Measurements from ENCODE around the gene RBP5.

The RBP5 gene

DNA sequence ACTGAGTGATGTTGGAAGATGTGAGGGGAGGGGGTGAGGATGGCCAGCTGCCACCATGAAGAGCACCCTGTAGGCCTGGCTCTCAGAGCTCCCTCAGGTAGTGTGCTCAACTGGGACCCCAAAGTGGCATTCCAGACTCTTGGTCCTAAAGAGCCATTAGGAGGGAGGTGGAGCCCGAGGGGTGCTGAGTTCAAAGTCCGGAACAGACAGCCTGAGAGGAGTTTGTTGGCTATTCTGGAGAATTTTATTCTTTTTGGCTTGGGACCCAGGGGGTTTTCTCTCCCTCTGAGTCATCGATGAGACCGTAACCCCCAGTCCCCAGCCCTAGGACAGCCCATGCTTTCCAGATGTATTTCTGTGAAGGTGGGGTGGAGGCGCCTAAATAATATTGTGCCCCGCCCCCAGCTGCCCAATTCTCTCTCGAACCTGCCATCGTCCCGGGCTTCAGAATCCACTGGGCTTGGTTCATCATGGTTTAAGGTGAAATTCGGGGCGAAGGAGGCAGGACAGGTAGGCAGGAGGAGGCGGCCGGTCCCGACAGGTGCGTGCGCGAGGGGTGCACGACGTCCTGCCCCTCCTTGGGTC is 690 bp upstream of the RBP5 start:
- DNase-seq = no peak
- intact Hi-C loops (cut with DNase I) = no loop called here

DNA sequence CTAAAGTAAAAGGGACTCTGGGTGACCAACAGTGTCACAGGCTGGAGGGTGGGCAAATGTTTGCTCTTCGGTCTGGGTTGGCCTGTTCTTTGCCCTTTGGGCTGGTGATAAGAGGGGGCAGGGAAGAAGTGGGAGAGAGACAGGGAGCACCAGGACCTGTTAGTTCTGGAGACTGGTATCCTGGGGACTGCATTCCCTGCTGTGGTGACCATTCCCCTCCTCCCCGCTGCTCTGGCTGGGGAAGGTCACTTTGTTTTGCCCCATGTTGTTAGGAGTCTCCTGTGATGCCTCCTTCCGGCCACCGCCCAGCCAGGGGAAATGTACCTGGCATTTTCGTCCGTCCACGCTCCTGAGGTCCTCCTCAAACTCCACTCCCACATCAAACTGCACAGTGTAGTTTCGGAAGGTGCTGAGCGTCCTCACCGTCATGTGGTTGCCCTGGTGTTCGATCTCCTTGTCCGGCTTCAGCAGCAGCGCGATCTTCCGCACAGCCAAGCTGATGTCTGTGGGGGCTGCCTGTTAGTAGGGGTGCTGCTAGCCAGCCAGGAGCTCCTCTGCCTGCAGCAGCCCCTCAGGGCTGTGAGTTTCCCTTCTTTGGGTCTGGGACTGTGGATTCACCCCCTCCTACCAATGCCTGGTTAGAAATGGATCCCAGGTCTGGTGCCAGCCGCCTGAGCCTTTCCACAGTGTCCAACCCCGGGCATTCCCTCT is 618 bp downstream of the RBP5 start:
- intact Hi-C loops (cut with DNase I) = no loop called here
- DNase-seq = no peak

DNA sequence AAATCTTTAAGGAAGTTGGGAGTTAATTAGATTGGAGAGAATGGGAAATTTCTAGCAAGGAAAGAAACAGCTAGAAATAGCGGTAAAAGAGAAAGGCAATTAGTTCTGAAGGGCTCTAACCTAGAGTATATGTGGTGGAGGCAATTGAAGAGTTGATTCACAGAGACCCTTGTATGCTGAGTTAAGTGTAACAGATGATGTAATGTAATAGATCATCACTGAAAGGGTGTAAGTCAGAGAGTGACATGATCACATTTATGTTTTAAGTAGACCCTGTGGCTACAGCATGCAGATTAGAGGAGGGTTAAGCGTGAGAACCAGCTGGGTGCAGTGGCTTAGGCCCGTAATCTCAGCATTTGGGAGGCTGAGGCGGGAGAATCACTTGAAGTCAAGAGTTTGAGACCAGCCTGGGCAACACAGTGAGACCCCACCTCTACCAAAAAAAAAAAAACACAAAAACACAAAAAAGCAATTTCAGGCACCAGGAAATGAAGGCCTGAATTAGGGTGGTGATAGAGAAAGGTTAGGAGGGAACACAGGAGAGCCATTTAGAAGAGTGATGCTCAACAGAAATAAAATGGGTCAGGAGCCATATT is 3.0 kb downstream of the RBP5 start:
- intact Hi-C loops (cut with DNase I) = no loop called here
- DNase-seq = no peak

DNA sequence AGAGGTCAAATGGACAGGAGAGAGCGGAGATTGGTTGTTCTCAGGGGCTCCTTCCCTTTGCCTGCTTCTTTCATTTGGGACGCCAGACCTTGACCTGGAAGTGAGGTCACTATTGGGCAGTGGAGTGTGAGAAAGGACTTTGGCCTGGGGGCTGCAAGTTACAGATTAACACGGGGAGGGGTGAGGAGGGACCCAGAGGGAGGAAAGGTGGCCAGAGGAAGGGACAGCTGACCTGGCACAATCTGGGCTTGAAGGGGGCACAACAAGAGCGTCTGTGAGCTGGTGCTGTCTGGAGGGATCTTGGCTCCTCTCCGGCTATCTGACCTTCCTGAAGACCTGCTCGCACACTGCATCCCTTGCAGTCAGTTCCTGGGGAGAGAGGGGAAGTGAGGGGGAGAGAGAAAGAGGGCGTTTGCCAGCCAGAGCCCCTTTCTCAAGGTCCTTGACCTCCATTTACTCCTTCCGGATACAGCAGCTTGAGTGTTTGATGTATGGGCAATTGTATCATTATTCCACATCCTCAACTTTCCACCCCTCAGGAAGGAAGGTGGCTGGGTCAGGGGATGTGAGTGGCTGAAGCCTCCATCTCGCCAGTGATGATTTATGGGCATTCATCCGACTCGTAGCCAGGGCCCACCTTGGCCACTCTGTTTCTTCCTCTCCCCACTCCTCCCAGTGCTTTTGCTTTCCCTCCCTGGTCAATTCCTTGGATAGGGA is 4.7 kb downstream of the RBP5 start:
- intact Hi-C loops (cut with DNase I) = no loop called here
- DNase-seq = no peak

DNA sequence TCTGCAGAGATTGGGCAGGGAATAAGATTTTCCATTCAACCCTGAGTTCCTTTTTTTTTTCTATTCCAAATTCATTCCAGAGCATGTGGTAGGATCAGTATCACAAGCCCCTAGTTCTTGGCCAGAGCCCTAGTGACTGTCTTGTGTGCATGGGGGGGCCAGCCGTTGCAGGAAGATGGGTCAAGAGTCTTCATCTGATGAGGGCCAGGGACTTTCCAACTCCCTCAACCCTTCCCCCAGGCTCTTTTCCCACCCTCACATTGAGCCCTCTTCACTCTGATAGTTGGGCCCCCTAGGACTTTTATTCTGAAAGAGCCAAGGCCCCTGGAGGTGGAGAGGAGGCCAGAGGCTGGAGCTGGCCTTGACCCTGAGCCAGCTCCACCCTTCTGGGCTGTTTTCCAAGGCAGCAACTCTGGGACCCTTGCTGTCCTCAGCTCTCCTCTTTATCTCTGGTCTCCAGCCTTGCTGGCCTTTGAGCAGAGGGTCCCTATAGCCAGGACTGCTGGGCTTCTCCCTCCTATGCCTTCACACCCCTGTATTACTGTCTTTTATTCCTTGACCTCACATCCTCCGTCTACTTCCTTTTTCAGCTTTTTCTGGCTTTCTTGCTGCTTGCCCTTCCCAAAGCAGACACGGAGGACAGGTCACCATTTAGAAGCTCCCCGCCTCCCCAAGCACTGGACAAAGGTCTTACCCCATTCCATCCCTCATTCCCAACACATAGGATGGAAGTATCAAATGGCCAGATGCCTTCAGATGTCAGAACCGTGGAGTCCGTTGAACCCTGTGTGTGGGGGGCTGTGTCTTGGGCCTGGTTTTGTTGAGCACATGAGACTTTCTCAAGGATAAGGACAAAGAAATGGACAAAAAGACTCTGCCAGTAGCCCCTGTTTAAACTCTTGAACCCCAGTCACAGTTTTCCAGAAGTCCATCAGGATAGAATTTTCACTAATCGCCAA is 5.6 kb downstream of the RBP5 start:
- intact Hi-C loops (cut with DNase I) = no loop called here
- no peak for DNase-seq

DNA sequence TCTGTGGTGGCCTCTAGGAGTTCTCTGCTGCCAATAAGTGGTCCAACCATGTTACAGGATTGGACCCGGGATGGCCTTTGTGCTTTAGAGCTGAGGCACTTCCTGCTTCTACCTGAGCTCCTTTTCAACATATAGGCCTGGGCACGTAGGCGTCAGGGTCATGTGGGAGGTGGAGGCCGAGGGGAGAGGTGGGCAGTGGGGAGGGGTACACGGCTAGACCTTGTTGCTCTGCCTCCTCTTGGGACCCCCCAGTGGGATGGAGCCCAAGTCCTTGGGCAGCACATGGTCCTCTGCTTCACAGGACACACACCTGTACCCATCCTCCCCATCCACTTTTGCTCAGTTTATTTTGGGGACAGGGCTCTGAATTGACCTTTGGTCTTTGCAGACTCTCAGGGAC is 7.4 kb downstream of the RBP5 start:
- DNase-seq = no peak

DNA sequence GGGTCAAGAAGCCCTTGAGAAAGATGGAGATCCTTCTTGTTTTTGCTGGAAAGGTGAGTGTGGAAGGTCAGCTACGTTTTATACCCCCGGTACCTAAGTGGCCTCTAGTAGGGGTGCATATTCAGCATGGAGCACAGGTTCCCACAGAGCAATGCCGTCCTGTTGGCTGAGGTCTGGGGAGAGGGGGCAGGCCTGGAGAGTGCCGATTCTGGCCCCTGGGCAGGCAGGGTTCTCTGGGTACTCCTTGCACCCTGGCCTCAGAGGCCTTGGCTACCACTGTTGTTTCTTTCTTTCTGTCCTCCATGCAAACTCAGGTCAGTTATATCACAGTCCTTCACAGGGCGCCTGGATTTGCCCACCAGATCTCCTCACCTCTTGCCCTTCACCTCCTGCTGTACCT is 8.5 kb downstream of the RBP5 start:
- no peak for DNase-seq
- intact Hi-C loops (cut with DNase I) = no loop called here

More for the DNA sequence above, 7.4 kb downstream of the RBP5 start:
- intact Hi-C loops (cut with DNase I) = no loop called here

DNA sequence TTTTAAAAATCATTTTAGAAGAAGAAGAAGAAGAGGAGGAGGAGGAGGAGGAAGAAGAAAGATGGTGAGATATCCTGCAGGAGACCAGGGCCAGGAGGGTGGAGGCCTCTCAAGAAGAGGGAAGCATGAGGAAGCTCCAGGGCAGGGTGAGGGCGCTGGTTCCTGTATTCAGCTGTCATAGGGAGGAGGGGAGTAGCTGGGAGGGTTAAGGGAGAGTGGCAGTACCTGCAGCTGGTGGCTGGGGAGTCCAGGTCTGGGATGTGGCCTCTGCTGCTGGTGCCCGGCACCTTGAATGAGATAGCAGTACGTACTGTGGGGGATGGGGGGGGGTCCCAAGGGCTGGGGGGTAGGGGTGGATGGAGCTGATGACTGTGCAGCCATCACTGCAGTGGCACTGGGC is 9.8 kb downstream of the RBP5 start:
- DNase-seq = no peak
- intact Hi-C loops (cut with DNase I) = no loop called here

DNA sequence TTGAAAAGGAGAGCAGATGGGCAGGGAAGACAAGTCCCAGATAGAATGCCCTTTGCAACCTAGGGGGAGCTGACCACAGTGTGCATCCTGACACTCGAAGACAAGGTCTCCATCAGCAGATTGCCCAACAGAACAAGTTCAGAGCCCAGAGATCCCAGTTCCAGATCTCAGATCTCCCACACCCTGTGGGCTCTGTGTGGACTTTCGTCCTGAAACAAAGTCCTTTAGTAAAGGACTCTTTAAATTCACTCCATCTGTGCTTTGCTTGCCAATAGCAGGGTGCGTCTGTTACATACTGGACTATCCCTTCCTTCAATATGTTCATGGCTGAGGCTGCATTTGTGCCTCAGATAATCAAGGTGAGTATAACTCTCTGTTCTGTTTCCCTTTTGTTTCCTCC is 11.0 kb downstream of the RBP5 start:
- no peak for DNase-seq
- intact Hi-C loops (cut with DNase I) = no loop called here

DNA sequence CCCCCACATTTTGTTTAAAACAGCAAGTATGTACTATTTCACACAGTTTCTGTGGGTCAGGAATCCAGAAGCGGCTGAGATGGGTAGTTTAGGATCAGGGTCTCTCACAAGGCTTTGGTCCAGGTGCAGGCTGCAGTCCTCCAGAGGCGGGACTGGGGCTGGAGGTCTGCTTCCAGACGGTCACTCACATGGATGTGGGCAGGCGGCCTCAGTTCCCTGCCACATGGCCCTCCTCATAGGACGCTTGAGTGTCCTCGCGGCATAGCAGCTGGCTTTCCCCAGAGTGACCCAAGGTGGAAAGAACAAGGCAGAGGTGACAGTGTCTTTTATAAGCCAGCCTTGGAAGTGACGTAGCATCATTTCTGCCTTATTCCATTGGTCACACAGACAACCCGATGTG is 11.8 kb downstream of the RBP5 start:
- no peak for DNase-seq

DNA sequence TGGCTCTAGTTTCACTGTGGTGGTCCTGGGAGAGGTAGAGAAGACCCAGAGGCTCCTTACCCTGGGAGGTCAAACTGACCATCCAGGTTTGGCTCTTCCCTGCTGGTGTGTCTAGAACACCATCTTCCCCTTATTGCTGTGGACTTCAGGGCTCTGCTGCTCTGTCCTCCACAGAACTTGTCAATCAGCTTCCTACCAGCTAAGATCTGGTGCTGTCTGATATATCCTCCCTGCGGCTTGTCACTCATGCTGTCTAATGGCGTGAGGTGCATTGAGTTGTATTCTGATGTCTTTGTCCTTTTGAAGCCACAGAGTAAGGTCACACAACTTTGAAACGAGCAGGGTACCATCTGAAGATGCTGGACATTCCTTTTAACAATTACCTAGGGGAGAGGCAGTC is 12.5 kb downstream of the RBP5 start:
- intact Hi-C loops (cut with DNase I) = no loop called here
- DNase-seq = no peak

More for the DNA sequence above, 11.8 kb downstream of the RBP5 start:
- intact Hi-C loops (cut with DNase I) = no loop called here

DNA sequence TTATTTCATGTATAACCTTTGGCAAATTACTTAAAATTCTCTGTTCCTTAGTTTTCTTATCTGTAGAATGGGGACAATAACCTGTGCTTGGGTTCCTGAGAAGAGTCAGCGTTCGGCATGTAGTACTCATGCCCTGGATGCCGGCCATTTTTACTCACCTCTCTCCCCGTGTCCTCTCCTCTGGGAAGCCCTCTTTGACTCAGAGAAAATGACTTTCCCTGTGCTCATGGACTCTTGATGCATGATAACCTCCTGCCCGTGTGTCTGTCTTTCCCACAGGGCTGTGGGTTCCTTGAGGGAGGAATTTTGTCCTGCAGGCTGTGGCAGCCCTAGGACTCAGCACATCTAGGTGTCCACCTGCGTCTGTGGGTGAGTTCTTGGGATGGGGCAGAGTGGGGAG is 13.8 kb downstream of the RBP5 start:
- intact Hi-C loops (cut with DNase I) = loop anchor here (5.0 kb wide), 1 partner anchor 168 kb away; no protein-coding TSS in a partner anchor
- no peak for DNase-seq

DNA sequence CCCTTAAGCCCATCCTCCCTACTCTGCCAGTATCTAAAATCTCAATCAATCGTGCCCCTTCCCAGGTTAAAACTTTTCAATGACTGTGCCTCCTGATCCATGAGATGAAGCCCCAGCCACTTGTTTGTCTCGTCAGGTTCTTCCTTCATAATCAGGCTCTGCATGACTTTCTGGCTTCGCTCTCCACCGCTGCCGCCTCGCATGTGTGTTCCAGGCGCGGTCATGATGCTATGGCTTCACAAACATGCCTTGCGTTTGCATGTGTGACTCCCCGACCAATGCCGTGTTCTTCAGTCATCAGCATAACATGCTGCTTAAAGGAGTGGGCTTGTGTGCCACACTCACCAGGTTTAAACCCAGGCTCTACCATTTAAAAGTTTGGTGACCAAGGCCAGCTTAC is 14.7 kb downstream of the RBP5 start:
- intact Hi-C loops (cut with DNase I) = loop anchor here (5.0 kb wide), 1 partner anchor 167 kb away; no protein-coding TSS in a partner anchor
- peak in 1 of 42 donors; percentile 17 for DNase-seq

DNA sequence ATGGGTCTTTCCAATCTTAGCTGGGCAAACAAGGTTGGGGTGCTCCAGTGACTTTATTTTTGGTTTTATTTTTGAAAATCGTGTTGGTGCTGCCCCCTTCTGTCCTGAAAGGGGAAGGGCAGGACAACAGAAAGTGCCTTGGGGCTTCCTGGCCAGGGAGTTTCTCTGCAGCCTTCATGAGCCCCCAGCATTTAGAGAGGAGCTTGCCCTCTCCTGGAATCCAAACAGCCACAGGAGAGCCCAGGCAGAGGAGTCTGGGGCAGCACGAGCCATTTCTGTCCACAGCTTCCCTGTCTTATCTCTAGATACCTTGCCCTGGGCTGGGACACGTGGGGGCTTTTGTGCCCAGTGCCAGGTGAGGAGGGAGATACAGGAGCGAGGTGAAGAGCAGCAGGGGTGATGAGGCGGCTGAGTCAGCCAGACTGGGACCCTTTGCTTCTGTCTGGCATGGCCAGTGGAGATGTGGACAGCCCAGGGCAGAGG is 15.3 kb downstream of the RBP5 start:
- peak in 14 of 42 donors; percentile 18 to 62 (median 34) for DNase-seq
- intact Hi-C loops (cut with DNase I) = loop anchor here (5.0 kb wide), 1 partner anchor 166 kb away; no protein-coding TSS in a partner anchor

DNA sequence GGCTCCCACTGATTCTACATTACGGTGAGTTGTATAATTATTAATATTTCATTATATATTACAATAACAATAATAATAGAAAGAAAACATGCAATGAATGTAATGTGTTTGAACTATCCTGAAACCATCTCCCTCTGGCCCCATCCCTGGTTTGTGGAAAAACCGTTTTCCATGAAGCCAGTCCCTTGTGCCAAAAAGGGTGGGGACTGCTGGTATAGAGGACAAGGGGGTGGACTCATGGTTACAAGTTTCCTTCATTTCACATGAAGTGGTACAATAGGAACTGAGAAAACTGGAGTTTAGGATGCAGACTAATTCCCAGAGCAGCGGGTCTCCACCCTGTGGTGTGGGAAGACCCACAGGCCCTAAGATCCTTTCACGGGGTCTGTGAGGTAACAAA is 16.6 kb downstream of the RBP5 start:
- DNase-seq = no peak
- intact Hi-C loops (cut with DNase I) = loop anchor here (5.0 kb wide), 1 partner anchor 165 kb away; no protein-coding TSS in a partner anchor

DNA sequence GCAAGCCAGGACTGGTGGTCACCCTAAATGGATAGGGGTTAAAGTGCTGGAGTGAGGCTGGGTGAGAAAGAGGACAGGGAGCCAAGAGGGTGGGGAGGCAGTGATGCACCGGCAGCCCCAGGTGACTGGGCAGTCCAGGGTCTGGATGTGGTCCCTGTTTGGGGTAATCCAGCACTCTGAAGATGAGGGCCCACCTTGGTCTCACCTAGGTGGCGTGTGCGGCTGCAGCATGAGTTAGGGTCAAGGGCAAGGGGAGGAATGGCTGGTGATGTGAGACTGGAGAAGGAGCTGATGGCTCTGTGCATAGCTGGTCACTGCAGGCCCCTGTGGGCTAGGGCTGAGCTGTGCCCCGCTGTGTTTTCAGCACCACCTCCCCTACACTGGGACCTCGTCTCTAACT is 18.0 kb downstream of the RBP5 start:
- intact Hi-C loops (cut with DNase I) = loop anchor here (5.0 kb wide), 1 partner anchor 163 kb away; no protein-coding TSS in a partner anchor
- peak in 1 of 42 donors; percentile 9 for DNase-seq

DNA sequence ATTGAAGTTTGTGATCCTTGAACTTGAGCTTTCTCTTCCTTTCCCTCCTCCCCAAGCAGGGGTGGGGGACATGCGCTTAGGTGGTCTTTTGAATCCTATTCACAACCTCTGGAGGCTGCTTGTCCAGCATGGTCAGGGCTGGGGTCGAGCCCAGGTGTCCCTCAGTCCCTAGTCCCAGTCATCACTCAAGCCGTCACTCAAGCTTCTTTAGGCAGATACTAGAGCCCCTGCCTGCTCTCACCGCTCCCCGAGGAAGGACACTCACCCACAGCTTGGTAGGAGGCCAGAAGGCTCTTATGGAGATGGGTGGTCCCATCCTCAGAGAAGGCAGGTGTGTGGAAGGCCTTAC is 19.1 kb downstream of the RBP5 start:
- DNase-seq = peak in 1 of 42 donors; percentile 23
- intact Hi-C loops (cut with DNase I) = no loop called here

DNA sequence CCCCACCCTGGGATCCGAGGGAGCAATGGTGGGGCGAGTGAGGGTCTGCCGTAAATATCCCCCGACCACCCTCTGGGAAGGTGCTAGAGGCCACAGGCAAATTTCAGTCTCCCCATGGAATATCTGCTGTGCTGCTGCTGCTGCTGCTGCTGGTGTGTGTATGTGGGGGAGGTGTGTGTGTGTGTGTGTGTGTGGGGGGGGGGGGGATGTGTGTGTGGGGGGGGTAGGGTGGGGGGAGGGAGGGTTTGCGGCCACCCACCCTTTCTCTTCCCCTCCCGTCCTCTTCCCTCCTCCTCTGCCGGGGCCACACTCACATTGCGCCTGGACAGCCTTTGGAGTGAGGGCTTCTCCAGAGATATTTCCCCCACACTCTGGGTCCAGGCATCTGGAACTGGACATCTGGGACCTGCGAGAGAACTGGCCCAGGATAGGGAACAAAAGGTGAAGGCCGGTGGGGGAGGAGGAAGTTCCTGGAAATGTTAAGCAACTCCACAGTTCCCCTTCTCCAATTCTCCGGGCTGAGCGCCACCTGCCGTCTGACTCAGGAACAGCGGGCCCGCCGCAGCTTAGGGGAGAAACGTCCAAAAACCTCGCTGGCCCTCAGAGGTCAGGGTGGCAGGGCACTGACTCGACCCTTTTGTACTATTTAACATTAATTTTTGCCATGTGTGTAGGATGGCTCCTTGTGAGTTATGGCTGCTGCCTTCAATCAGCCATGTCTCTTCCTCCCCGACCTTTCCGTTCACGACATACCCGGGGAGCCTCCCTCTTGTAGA is 19.7 kb downstream of the RBP5 start, which contains the start of gene C1RL:
TSS of gene C1RL (minus strand) at position 419 of the 776 bp plus-strand sequence. CDS start at position 385, 34 bp downstream.
- intact Hi-C loops (cut with DNase I) = no loop called here
- peak; percentile 58 to 93 (median 85) for DNase-seq

Measured in head of caudate nucleus (tissue), 42 donors.